Measurements from ENCODE around the gene ZNF318.

DNA sequence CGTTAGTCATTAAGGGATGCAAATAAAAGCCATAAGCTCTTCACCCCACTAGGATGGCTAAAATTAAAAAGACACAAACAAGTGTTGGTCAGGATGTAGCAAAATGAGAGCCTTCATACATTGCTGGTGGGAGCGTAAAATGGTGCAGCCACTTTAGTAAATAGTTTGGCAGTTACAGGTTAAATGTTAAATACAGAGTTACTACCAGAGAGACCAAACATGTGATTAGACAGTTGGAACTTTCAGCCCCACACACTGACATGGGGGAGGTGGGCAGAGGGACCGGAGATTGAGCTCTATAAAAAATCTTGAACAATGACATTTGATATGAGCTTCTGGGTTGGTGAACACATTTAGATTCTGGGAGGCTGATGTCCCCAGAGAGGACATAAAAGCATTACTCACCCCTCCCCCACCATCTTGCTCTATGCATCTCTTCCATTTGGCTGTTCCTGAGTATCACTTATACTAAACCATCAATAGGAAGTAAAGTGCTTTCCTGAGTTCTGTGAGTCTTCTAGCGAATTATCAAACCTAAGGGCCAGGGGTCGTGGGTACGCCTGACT, 20.4 kb upstream of the ZNF318 start:
- TF ChIP-seq, protein P1, sequence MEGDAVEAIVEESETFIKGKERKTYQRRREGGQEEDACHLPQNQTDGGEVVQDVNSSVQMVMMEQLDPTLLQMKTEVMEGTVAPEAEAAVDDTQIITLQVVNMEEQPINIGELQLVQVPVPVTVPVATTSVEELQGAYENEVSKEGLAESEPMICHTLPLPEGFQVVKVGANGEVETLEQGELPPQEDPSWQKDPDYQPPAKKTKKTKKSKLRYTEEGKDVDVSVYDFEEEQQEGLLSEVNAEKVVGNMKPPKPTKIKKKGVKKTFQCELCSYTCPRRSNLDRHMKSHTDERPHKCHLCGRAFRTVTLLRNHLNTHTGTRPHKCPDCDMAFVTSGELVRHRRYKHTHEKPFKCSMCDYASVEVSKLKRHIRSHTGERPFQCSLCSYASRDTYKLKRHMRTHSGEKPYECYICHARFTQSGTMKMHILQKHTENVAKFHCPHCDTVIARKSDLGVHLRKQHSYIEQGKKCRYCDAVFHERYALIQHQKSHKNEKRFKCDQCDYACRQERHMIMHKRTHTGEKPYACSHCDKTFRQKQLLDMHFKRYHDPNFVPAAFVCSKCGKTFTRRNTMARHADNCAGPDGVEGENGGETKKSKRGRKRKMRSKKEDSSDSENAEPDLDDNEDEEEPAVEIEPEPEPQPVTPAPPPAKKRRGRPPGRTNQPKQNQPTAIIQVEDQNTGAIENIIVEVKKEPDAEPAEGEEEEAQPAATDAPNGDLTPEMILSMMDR (IDR thresholded peaks at IDR 0.05), result no peak
- no peak for TF ChIP-seq POLR2A (IDR thresholded peaks at IDR 0.05)
